Dedifferentiated amniotic fluid mesenchymal stem cell (primary cell): ENCODE measurements around the gene SNTG2.

Experiments used
- DNase-seq: peaks from one replicate; pipeline ENCODE4 v3.0.0-alpha.2; 2016; ENCODE audit errors: extremely low spot score

The SNTG2 gene

DNA sequence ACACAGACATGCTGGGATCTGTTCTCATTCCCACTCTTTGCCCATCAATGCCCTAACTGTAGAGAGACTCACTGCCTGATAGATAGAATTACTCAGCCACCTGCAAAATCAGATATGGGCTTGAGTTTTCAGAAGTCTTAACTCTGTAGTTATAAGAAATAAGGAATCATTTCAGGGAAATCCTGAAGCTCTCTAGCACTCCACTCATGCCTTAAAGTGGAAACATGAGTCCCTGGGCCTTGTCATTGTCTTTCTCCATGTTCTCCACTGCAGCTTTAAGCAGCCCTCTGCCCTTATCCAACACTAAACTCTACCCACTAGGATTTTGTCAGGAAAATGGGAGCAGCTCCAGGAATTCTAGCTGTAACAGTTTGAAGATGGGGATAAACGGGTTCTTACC, 192.5 kb downstream of the SNTG2 start:
- no peak for DNase-seq

DNA sequence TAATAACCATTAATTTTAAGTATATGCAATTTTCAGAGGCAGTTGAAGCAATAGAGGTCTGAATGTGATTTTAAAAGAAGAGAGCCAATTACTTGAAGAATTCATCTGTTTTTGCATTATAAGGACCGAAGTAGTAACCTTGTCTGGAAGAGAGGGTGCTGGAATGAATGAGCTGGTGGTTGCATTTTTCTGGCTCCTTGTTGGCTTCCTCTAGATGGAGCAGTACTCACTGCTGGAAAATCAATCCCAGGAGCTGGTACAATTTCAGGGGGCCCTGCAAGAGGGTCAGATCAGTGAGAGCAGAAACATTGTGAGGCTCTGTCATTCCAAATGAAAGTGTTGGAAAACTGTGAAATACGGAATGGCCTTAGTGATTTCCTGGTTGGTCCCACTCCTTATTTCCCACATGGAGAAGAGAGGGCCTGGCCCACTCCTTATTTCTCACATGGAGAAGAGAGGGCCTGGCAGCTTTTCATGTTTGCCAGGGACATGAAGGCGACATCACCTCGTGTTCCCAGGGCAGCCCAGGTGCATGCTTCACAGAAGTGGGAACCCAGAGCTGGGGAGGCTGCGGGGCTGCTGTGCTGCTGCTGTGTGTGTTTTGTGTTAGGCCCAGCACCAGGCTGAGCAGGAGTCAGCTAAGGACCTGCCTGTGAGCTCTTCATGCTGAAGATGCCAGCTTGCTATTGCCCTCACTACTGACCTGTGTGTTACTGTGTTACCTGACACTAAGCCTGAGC, 197.4 kb downstream of the SNTG2 start:
- DNase-seq: no peak

DNA sequence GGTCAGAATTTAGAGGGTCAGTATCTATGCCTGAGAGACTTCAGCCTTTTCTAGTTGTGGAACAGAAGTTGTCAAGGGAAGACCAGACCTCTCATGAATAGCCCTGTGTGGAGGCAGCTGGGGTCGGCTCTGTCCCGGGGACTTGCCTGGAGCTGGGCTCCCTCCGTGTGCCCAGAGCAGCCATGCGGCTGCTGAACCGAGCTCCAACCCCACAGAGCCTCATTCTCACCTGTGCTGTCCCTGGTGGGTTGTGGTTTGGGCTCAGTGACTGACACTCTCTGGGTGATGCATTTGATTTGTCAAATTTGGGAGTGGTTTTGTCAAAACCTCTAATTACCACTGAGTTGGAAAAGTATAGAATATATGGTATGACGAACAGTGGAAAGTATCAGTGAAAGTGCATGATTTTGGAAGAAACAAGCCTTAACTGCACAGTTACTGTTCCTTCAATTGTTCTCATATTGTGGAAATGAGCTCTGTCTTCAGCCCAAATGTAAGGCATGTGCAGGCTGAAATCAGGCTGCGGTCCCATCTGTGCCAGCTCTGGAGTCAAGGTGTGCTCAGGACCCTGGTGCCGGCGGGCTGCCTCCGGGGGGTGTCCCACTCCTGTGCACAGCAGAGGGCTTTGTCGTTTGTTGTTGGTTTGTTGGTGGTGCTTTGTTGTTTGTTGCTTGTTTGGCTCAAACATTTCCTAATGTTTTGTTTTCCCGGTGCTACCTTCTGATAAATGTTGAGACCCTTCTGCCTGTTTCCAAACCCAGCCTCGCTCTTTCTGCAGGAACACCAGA, 200.3 kb downstream of the SNTG2 start:
- DNase-seq: no peak

DNA sequence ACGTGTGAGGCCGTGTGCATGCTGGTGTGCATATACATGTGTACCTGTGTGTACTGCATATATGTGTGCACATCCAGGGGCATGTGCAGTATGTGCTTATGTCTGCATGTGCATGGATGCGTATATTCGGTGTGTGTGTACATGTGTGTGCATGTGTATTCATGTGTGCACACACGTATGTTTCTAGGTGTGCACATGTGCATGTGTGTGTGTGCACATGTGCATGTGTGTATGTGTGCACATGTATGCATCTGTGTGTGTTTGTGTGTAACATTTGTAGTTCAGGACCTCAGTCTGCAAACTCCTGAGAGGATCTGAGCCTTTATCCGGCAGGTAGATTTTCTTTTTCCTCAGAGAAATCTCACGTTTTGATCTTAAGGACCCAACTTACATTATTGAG, 201.7 kb downstream of the SNTG2 start:
- no peak for DNase-seq

DNA sequence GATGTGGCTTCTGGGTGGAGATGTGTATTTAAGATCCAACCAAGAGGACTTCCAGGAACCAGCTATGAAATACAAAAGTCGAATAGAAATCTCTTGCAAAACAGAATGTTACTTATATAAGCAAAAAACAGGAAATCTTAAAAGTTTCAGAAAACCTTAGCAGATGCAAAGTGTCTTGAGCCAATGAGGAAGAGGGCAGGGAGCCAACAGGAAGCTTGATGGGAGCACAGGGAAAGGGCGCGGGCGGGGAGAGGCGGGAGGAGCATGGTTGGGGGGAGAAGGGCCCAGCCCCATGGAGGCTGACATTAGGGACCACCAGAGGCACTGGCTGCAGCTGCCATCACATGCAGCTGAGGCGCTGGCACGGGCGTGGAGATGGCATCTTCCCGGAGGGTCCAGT, 203.3 kb downstream of the SNTG2 start:
- DNase-seq: no peak

DNA sequence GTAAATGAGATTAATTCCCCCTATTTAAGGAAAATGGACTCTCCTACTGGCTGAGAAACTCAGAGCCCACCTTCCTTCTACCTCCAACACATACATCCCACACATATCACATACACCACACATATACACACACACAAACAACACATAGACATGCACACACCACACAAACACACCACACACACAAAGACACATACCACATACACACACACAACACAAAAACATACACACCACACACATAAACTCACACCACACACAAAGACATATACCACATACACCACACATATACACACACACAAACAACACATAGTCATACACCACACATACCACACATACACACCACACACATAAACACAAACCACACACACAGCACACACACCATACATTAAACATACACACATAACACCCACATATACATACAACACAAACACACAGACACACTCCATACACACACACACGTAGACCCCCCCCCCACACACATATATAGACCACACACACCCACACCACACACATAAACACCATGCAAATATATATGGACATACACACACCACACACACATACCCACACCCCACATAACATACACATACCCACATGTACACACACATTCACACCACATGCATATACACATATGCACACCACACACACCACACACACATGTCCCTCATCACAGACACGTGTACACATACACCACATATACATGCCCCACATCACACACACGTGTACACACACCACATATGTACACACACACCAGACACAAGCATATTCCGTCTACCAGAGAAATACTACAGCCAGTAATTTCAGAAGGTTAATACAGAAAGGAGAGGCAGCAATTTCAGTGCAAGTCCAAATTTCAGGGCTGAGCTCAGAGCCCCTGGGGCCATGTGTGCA, 204.3 kb downstream of the SNTG2 start:
- no peak for DNase-seq

DNA sequence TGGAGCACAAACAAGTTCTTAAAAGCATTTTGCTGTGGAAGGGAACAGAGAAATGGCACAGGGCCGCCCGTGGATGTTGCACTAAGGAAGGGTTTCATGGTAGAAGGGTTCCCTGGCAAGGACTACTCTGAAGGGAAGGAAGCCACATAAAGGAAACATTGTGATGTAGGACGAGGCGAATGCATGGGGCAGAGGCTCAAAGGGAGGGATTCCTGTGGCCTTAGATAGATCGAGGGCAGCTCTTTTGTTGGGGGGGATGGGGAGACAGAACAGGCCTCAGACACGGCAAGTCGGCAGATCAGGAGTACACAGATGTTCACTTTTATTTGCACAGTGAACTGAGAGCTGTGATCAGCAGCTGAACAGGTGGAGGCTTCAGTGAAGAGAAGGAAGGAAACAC, 205.4 kb downstream of the SNTG2 start:
- DNase-seq: no peak

DNA sequence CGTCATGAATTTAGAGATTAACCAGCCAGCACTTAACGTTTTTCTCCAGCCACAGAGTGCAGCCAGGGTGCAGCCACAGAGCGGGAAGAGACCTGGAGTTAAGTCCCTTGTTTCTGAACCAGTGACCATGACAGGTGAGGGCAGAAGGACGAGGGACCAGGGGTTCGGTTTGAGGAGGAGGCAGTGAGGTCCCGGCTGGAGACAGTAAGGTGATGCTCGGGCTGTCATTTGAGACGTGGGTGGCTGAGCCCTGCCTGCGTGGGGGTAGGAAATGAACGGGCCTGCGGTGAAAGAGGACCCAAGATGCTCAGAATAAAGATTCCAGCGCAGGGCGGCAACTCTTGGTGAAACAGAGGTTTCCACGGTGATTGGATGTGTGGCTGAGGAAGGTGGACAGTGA, 205.9 kb downstream of the SNTG2 start:
- no peak for DNase-seq

DNA sequence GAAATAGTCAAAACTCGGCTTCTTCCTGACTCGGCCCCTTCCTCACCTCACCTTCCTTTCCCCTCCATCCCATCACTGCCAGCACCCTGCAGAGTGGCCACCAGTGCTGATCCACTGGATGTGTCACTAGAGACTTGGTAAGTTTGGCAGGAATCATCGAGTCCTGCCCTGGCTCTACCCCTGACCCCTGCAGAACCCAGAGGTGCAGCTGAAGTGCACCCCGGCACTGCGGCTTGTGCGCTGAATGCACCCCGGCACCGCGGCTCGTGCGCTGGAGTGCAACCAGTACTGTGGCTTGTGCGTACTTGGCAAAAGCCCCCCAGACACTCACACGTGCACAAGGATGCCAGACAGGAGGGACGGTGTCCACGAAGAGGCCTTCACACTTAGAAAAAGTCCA, 206.5 kb downstream of the SNTG2 start:
- DNase-seq: no peak

DNA sequence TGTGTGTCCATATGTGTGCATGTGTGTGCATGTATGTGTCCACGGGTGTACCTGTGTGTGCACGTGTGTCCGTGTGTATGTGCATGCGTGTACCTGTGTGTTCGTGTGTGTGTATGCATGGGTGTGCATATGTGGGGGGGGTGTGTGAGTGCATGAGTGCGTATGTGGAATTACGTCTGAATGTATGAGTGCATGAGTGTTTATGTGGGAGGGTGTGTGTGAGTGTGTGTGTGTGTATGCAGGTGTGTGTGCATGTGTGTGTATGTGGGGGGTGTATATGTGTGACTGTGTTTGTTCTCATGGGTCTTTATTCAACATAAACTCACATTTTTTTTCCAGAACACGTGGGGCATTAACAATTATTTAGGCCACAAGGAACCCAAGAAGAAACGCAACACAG, 208.4 kb downstream of the SNTG2 start:
- no peak for DNase-seq

DNA sequence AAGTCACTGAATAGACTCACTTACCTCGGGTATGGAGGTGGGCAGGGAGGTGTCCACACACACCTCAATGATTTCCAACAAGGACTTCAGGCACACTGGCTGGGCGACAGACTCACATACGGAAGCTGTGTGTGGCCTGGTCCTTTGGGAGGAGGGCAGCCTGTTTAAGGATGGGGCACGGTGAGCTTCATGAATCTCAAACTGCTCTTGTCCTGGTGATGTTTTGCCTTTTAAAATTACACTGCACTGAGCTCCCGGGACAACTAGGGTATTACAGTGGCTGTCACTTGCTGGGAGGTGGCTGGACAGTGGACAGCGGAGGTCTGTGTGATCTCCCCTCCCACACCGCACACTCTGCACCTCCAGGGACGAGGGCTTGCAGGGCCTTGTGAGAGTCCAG, 211.6 kb downstream of the SNTG2 start:
- DNase-seq: no peak

DNA sequence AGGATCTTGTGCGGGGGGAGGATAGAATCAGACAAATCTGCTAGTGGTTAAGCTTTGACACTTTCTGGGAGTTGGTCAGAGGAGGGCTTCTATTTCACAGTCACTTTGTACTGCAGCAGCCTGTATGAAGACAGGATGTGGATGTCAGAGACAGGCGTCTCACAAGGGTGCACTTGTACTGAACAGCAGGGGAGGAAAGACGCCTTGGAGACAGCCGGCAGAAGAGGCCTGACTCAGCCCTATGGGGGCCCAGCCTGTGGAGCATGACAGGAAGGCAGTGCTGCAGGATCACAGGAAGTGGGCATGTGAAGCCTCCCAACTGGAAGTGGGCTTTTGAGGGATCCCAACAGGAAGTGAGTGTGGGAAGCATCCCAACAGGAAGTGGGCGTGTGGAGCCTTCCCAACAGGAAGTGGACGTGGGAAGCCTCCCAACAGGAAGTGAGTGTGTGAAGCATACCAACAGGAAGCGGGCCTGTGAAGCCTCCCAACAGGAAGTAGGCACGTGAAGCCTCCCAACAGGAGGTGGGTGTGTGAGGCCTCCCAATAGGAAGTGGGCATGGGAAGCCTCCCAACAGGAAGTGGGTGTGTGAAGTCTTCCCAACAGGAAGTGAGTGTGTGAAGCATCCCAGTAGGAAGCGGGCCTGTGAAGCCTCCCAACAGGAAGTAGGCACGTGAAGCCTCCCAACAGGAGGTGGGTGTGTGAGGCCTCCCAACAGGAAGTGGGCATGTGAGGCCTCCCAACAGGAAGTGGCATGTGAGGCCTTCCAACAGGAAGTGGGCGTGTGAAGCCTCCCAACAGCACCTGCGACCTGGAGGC, 212.3 kb downstream of the SNTG2 start:
- DNase-seq: no peak

DNA sequence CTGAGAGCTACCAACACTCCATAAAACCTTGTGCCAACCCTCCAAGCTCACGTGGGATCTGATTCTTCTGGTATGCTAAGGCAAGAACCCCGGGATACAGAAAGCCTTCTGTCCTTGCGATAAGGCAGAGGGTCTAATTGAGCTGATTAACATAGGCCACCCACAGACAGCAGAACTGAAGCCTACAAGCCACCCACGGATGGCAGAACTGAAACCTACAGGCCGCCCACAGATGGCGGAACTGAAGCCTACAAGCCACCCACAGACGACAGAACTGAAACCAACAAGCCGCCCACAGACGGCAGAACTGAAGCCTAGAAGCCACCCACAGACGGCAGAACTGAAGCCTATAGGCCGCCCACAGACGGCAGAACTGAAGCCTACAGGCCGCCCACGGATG, 216.3 kb downstream of the SNTG2 start:
- DNase-seq: no peak

DNA sequence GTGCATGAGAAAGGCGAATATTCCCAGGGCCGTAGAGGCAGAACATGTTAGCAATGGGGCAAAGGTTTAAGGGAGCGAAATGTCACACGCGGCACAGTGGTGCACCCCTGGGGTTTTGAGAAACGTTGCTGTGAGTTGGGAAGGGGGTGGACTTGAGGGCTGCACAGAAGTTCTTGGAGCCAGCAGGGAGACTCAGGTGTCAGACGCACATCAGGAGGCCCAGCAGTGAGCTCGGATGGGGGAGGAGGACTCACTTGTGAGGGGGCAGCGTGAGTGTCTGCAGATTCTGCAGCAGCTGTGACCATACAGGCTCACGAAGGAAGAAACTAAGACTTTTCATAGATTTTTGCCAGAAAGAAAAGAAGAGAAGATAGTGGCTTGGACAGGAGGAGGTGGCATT, 218.2 kb downstream of the SNTG2 start:
- DNase-seq: no peak

DNA sequence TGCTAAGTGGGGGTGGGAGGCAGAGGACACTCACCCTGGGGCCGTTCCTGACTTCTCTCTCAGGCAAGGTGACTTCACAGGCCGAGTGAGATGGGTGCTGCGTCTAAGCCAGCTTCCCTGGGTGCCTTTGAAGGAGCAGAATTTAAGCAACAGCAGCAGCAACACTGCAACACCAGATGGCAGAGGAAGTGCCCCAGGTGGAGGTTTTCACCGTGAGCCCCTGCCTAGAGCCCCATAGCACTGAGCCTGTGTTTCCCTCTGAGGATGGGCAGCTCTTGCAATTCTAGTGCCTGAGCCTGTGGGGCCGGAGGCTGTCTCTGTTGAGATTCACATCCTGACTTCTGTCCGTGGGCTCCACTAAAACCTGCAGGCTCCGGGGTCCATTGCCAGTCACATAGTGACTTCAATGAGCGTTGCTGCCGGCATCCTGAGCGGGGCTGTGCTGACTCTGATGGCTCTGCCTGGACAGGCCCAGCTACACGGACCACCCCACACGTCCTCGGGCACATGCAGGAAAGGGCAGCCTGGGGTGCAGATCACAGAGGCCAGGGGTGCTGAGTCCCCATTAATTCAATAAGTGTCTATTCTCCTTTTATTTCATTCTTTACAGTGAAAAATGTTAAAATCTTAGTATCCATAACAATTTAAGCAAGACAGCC, 218.8 kb downstream of the SNTG2 start:
- DNase-seq: no peak

DNA sequence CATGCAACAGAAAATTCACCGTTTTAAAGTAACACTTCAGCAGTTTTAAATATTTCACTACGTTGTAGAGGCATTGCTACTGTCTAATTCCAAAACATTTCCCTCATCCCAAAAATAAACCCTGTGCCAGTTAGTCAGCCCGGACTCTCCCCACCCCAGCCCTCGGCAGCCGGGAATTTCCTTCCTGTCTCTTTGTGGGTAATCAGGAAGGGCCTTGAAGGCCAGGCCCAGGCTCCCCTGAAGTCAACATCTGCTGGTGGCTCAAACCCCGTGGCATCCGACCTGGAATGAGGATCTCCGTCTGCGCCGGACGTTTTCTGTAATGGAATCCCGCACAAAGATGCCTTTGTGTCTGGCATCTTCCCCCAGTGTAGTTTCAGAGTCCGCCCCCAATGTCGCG, 219.6 kb downstream of the SNTG2 start:
- no peak for DNase-seq

DNA sequence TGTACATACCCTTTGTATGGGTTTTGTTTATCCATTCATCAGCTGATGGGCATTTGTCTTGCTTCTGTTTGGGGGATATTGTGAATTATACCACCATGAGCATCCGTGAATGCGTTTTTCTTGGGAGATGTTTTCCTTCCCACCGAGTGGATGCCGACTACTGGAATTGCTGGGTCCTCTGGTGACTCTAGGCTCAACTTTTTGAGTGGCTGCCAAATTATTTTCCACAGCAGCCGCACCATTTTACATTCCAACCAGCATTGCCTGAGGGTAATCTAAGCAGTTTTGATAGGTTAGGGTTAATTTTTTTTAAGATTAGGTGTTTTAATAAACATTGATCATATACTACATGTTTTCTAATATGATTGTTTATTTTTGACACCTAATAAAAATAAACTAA, 220.1 kb downstream of the SNTG2 start:
- no peak for DNase-seq

DNA sequence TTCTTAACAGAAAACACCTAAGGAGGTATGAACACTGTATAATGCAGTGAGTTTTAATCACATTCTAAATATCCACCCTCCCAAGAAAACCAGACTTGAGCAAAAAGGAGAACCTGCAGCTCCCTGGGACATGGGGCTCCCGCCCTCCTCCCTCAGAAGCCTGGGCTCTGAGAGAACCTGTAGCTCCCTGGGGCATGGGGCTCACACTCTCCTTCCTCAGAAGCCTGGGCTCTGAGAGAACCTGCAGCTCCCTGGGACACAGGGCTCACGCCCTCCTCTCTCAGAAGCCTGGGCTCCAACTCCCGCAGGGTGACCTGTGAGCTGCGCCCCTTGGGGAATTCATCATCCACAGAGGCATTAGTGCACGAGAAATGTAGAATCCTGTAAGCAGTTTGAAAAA, 222.9 kb downstream of the SNTG2 start:
- no peak for DNase-seq

DNA sequence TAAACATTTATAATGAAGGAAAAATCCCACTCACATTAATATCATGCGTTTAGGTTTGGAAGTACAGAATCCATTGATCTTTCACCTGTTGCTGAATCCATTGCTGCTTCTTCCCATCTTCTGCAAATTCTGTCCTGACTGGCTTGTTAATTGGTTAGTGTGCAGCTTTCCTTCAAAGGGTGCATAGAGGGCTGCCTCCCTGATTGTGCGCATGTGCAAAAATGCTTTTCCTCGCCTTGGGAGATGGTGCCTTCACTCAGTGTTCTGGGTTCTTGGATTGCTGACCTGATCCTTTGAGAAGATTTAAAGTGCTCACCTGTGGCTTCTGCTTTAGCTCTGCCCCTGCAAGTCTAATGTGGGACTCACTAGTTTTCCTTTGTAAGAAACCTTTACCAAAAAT, 231.2 kb downstream of the SNTG2 start:
- no peak for DNase-seq

DNA sequence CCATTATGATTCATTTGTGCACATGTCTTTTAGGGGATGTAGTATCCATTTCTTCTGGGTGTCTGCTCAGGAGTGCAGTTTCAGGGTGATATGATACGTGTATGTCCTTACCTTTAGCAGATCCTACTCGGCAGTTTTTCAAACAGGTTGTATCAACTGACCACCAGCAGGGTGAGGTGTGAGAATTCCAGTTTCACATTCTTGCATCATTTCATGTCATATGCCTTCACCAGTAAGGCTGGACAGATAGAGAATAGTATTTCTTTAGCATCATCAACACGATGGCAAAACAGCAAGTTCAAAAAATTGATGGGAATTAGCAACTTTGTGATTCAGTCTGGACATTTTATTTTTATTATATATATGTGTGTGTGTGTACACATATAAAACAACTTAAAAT, 232.7 kb downstream of the SNTG2 start:
- DNase-seq: no peak

DNA sequence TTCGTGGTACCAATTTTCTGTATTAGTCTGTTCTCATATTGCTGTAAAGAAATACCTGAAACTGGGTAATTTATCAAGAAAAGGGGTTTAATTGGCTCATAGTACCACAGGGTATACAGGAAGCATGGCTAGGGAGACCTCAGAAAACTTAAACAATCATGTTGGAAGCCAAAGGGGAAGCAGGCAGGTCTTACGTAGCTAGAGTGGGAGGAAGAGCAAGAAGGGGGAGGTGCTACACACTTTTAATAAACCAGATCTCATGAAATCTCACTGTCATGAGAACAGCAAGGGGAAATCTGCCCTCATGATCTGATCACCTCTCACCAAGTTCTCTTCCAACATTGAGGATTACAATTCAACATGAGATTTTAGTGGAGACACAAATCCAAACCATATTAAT, 235.8 kb downstream of the SNTG2 start:
- DNase-seq: no peak
